ENCODE data around the gene TGFBR3. TPM values are rescaled to one million over a fixed set of nuclear protein-coding genes. Genes with fewer than 3 reads are reported as not detected.

Gene TGFBR3
- total and polyA plus RNA-seq, 2 of the 13 experiments (the other 11 are each of a cell fraction or from before 2014, with no cell fraction given): 76.5 to 195 TPM

- TF ChIP-seq ZNF20 (CRISPR knock-in tag; IDR thresholded peaks at IDR 0.05) (no peak), TIGD3 (CRISPR knock-in tag; IDR thresholded peaks at IDR 0.05; ENCODE audit: borderline replicate concordance) (no peak), LRRFIP1 (CRISPR knock-in tag; conservative IDR thresholded peaks at IDR 0.05) (no peak), TOPORS (CRISPR knock-in tag; IDR thresholded peaks at IDR 0.05) (no peak), NFIC (IDR thresholded peaks at IDR 0.05; ENCODE audit: low read length) (peak; percentile 66), GABPA (IDR thresholded peaks at IDR 0.05; ENCODE audit: low read depth, low read length) (no peak), GABPA (CRISPR knock-in tag; IDR thresholded peaks at IDR 0.05; ENCODE audit: low read depth) (no peak), RBM22 (optimal IDR thresholded peaks at IDR 0.05; ENCODE audit: low read length) (peak; percentile 62), EHMT2 (IDR thresholded peaks at IDR 0.05; ENCODE audit: borderline replicate concordance, low read depth, low read length) (no peak), RARA (CRISPR knock-in tag; IDR thresholded peaks at IDR 0.05) (no peak), ZNF878 (CRISPR knock-in tag; IDR thresholded peaks at IDR 0.05) (no peak), MED1 (CRISPR knock-in tag; IDR thresholded peaks at IDR 0.05) (no peak), KDM6A (CRISPR knock-in tag; IDR thresholded peaks at IDR 0.05; ENCODE audit: low read depth) (no peak), ZNF430 (CRISPR knock-in tag; IDR thresholded peaks at IDR 0.05) (no peak), NFATC3 (CRISPR knock-in tag; IDR thresholded peaks at IDR 0.05) (no peak), ZNF383 (CRISPR knock-in tag; IDR thresholded peaks at IDR 0.05; ENCODE audit: borderline replicate concordance) (no peak), ZNF83 (CRISPR knock-in tag; IDR thresholded peaks at IDR 0.05; ENCODE audit: borderline replicate concordance) (no peak), MEF2D (CRISPR knock-in tag; IDR thresholded peaks at IDR 0.05) (no peak), NFYC (CRISPR knock-in tag; IDR thresholded peaks at IDR 0.05) (no peak), HNF4A (CRISPR knock-in tag; IDR thresholded peaks at IDR 0.05) (peak; percentile 8; the same call in 1 of the 2 replicates), GTF2F1 (IDR thresholded peaks at IDR 0.05; ENCODE audit: low read length) (no peak), THAP8 (CRISPR knock-in tag; IDR thresholded peaks at IDR 0.05; ENCODE audit: borderline replicate concordance) (no peak)
These were observed 39.8 kb downstream of the TGFBR3 start (continued) for GRCh38 chr1:91846007-91846638.
